Brain microvascular endothelial cell (primary cell): ENCODE results near the gene AIM2.

Experiments used
- DNase-seq: peaks from one replicate; pipeline ENCODE4 v3.0.0-alpha.2; 2020
- H3K27ac ChIP-seq: fragments of 250-450 bp; sonication (Bioruptor Pico); 2 replicates; pipeline ENCODE4 v1.5.1; 2020; ENCODE audit warnings: mild to moderate bottlenecking, moderate library complexity
- H3K27me3 ChIP-seq: fragments of 250-450 bp; sonication (Bioruptor Pico); replicated peaks from 2 replicates; pipeline ENCODE4 v1.5.1; 2020; ENCODE audit warnings: mild to moderate bottlenecking
- H3K36me3 ChIP-seq: fragments of 250-450 bp; sonication (Bioruptor Pico); replicated peaks from 2 replicates; pipeline ENCODE4 v1.5.1; 2020; ENCODE audit warnings: mild to moderate bottlenecking
- H3K4me3 ChIP-seq: 2 replicates; pipeline ENCODE4 v1.5.1; 2011; ENCODE audit warnings: low read depth, mild to moderate bottlenecking, control low read depth, low read length, moderate library complexity
- CTCF ChIP-seq: IDR thresholded peaks from 2 replicates; pipeline ENCODE4 v1.5.1; 2011; ENCODE audit warnings: low read depth, mild to moderate bottlenecking, moderate library complexity, low read length, control low read depth, inconsistent platforms; ENCODE audit errors: missing control alignments
- in situ Hi-C: cut with HindIII; loops from 2 replicates; pipeline ENCODE4 v1.10.0; 2017; ENCODE audit warnings: low sequenced_read_pairs, low pct_ligation_motif_present

Gene AIM2

GRCh38 chr1:159084867-159085266 is 8.3 kb upstream of the AIM2 start:
- Histone ChIP-seq H3K27me3 (no peaks in the 10 kb centered on the region), H3K27ac (no peak overlapping the region), H3K4me3 (no peak overlapping the region), H3K36me3 (no peaks in the 10 kb centered on the region)
- TF ChIP-seq CTCF, result no peak
- no peak for DNase-seq
- in situ Hi-C loops, result no loop called here

GRCh38 chr1:159084152-159084551 is 7.6 kb upstream of the AIM2 start:
- no peak for DNase-seq
- no peak overlapping the region for H3K4me3 ChIP-seq
- H3K36me3 ChIP-seq, result no peaks in the 10 kb centered on the region
- TF ChIP-seq CTCF, result no peak
- H3K27me3 ChIP-seq, result no peaks in the 10 kb centered on the region
- in situ Hi-C loops, result no loop called here
- H3K27ac ChIP-seq, result no peak overlapping the region

GRCh38 chr1:159083013-159083412 is 6.4 kb upstream of the AIM2 start:
- H3K4me3 ChIP-seq, result no peak overlapping the region
- no peaks in the 10 kb centered on the region for H3K36me3 ChIP-seq
- no peaks in the 10 kb centered on the region for H3K27me3 ChIP-seq
- in situ Hi-C loops, result no loop called here
- TF ChIP-seq CTCF, result no peak
- DNase-seq, result no peak
- no peak overlapping the region for H3K27ac ChIP-seq

GRCh38 chr1:159081626-159082025 is 5.1 kb upstream of the AIM2 start:
- Histone ChIP-seq H3K27me3 (no peaks in the 10 kb centered on the region), H3K36me3 (no peaks in the 10 kb centered on the region), H3K27ac (no peak overlapping the region), H3K4me3 (no peak overlapping the region)
- no peak for TF ChIP-seq CTCF
- in situ Hi-C loops, result no loop called here
- DNase-seq, result no peak

GRCh38 chr1:159079525-159079924 is 3.0 kb upstream of the AIM2 start:
- no peak for DNase-seq
- Histone ChIP-seq H3K36me3 (no peaks in the 10 kb centered on the region), H3K27me3 (no peaks in the 10 kb centered on the region), H3K27ac (no peak overlapping the region), H3K4me3 (no peak overlapping the region)
- TF ChIP-seq CTCF, result peak; percentile 10
- in situ Hi-C loops, result no loop called here

GRCh38 chr1:159077120-159077961 is 775 bp upstream of the AIM2 start:
- no peak for DNase-seq
- TF ChIP-seq CTCF, result no peak
- in situ Hi-C loops, result no loop called here
- H3K36me3 ChIP-seq, result no peaks in the 10 kb centered on the region
- H3K27ac ChIP-seq, result no peak overlapping the region
- H3K27me3 ChIP-seq, result no peaks in the 10 kb centered on the region
- H3K4me3 ChIP-seq, result no peak overlapping the region
